Activated T-helper 2 cell treated with anti-CD3 and anti-CD28 coated beads, Interferon-gamma antibody, Interleukin-2, Interleukin-4, amounts not matched to agents 10 μg/mL and 5 μg/mL and 100 μg/mL, durations not matched to agents 14 hours and 24 hours and 36 hours (primary cell): ENCODE data around the gene KSR2. TPM values are rescaled to one million over a fixed set of nuclear protein-coding genes. Genes with fewer than 3 reads are reported as not detected.

Source experiments
- DNase-seq: peaks from one replicate; pipeline ENCODE4 v3.0.0; 2021; ENCODE audit warnings: low spot score
- H3K27ac Mint-ChIP-seq: one replicate; pipeline ENCODE4 v1.8.0; 2021; ENCODE audit warnings: mixed read lengths
- H3K27me3 Mint-ChIP-seq: one replicate; pipeline ENCODE4 v1.8.0; 2021; ENCODE audit warnings: low read depth, mixed read lengths
- H3K36me3 Mint-ChIP-seq: one replicate; pipeline ENCODE4 v1.8.0; 2021; ENCODE audit warnings: low read depth, mixed read lengths
- H3K4me1 Mint-ChIP-seq: one replicate; pipeline ENCODE4 v1.8.0; 2021; ENCODE audit warnings: low read depth, mixed read lengths
- H3K4me3 Mint-ChIP-seq: one replicate; pipeline ENCODE4 v1.8.0; 2021; ENCODE audit warnings: low read depth, mild to moderate bottlenecking, moderate library complexity, mixed read lengths
- H3K9me3 Mint-ChIP-seq: one replicate; pipeline ENCODE4 v1.8.0; 2021; ENCODE audit warnings: mixed read lengths
- intact Hi-C: fragments of 100-400 bp; cut with micrococcal nuclease; formaldehyde crosslinking; loops from one replicate; pipeline ENCODE4 v1.15.1; 2023
- total RNA-seq: library from RNA; stranded (reverse); gene quantifications from 2 replicates; pipeline ENCODE4 v1.2.3, GENCODE V29; 2022

Gene KSR2
- total RNA-seq, 1 donor from 2014 or later: 0.09 TPM

GRCh38 chr12:117412465-117413188, 556.2 kb downstream of the KSR2 start:
- no peaks in the 10 kb centered on the region for H3K27me3 Mint-ChIP-seq
- no peak overlapping the region for H3K4me3 Mint-ChIP-seq
- DNase-seq: no peak
- H3K4me1 Mint-ChIP-seq: no peaks in the 10 kb centered on the region
- intact Hi-C loops: no loop called here
- no peaks in the 10 kb centered on the region for H3K9me3 Mint-ChIP-seq
- H3K27ac Mint-ChIP-seq: no peak overlapping the region
- H3K36me3 Mint-ChIP-seq: no peaks in the 10 kb centered on the region

DNA sequence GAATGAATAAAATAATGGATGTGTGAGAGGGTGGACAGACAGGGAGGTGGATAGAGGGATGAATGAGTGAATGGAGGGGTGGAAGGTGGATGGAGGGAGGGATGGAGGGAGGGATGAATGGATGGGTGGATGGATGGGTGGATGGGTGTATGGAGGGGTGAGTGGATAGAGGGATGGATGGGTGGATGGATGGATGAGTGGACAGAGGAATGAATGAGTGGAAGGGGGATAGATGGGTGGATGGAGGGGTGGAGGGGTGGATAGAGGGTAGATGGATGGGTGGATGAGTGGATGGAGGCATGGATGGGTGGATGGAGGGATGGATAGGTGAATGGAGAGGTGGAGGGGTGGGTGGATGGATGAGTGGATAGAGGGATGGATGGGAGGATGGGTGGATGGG, 559.5 kb downstream of the KSR2 start:
- H3K27ac Mint-ChIP-seq: no peak overlapping the region

DNA sequence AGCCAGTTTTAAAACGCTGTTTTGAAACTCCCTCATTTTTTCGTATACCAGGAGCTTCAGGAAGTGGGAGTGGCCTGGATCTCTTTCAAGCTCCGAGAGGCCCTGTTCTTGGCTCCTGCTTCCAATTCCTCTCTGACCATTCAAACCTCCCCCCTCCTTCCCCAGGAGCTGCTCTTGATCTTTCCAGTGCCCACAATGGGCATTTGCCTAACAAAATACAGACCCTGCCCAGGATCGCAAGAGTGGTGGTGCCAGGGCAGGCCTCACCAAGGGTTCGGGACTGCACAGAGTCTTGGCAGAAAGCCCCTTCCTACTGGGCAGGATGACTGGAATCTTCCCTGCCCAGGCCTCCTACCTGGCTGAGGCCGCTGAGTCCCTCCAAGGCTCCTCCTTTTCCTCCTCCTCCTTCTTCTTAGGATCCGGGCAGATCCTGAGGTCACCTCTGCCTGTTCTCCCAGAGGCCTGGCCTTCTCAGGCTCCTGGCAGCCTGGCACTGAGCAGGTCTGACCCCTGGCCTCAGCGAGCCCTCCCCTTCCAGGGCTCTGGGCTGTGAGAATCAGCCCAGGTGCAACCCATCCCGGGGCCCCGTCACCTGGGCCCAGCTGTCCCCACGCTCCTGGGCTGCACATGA, 560.5 kb downstream of the KSR2 start:
- H3K27ac Mint-ChIP-seq: no peak overlapping the region
- H3K9me3 Mint-ChIP-seq: no peaks in the 10 kb centered on the region
- H3K4me1 Mint-ChIP-seq: no peaks in the 10 kb centered on the region
- intact Hi-C loops: no loop called here
- no peak for DNase-seq
- H3K4me3 Mint-ChIP-seq: no peak overlapping the region
- no peaks in the 10 kb centered on the region for H3K36me3 Mint-ChIP-seq
- H3K27me3 Mint-ChIP-seq: no peaks in the 10 kb centered on the region

More for the DNA sequence above, 559.5 kb downstream of the KSR2 start:
- H3K4me1 Mint-ChIP-seq: no peaks in the 10 kb centered on the region
- H3K36me3 Mint-ChIP-seq: no peaks in the 10 kb centered on the region
- no peak overlapping the region for H3K4me3 Mint-ChIP-seq
- intact Hi-C loops: no loop called here
- H3K9me3 Mint-ChIP-seq: no peaks in the 10 kb centered on the region
- no peak for DNase-seq
- no peaks in the 10 kb centered on the region for H3K27me3 Mint-ChIP-seq

- H3K27me3 Mint-ChIP-seq: no peaks in the 10 kb centered on the region
- H3K4me3 Mint-ChIP-seq: no peak overlapping the region
- H3K4me1 Mint-ChIP-seq: no peaks in the 10 kb centered on the region
- no peak for DNase-seq
- H3K36me3 Mint-ChIP-seq: no peaks in the 10 kb centered on the region
- no peak overlapping the region for H3K27ac Mint-ChIP-seq
- intact Hi-C loops: no loop called here
- H3K9me3 Mint-ChIP-seq: peaks cover 9% of the 10 kb centered on the region
These were observed 563.9 kb downstream of the KSR2 start for GRCh38 chr12:117404940-117405339.

- no peak for DNase-seq
- no peaks in the 10 kb centered on the region for H3K4me1 Mint-ChIP-seq
- intact Hi-C loops: no loop called here
- no peaks in the 10 kb centered on the region for H3K27me3 Mint-ChIP-seq
- H3K4me3 Mint-ChIP-seq: no peak overlapping the region
- H3K27ac Mint-ChIP-seq: no peak overlapping the region
- H3K9me3 Mint-ChIP-seq: peaks cover 11% of the 10 kb centered on the region
- no peaks in the 10 kb centered on the region for H3K36me3 Mint-ChIP-seq
These were observed 564.5 kb downstream of the KSR2 start for GRCh38 chr12:117404203-117404853.

DNA sequence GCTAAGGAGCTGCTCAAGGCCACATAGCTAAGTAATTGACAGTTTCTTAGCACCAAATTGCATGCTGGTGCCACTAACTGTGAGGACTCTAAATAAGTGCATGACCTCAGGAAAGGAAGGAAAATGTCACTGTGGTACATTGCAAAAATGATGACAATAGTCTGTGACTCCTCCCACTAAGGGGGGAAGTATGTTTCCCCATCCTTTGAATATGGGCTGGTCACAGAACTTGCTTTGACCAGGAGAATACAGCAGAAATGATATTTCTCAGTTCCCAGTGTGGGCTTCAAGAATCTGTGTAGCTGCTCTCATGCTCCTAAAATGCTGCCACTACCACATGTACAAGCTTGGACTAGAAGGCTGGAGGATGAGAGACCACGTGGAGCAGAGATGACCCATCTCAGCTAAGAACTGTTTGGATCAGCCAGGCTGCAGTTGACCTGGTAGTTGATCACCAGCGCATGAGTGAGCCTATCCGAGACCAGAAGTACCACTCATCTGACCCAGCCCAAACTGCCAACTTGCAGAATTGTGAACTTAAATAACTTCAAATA, 565.1 kb downstream of the KSR2 start:
- intact Hi-C loops: no loop called here
- H3K4me1 Mint-ChIP-seq: no peaks in the 10 kb centered on the region
- H3K27me3 Mint-ChIP-seq: no peaks in the 10 kb centered on the region
- H3K9me3 Mint-ChIP-seq: peaks cover 15% of the 10 kb centered on the region
- H3K27ac Mint-ChIP-seq: no peak overlapping the region
- no peak overlapping the region for H3K4me3 Mint-ChIP-seq
- no peak for DNase-seq
- no peaks in the 10 kb centered on the region for H3K36me3 Mint-ChIP-seq

Other genes starting within 250 kb of the KSR2 start
- gene RFC5, start 47.7 kb upstream of the KSR2 start, total RNA-seq: 61.9 and 65.8 TPM in 2 replicates
- gene WSB2, start 92.2 kb upstream of the KSR2 start, total RNA-seq: 84.2 and 89.3 TPM in 2 replicates
- 9.6 and 11.1 TPM in 2 replicates for gene VSIG10, start 135.0 kb upstream of the KSR2 start, total RNA-seq
- gene PEBP1, start 167.1 kb upstream of the KSR2 start, total RNA-seq: 177 and 184 TPM in 2 replicates